Neural cell (in vitro differentiated cells): ENCODE data around the gene FCN1. TPM values are rescaled to one million over a fixed set of nuclear protein-coding genes. Genes with fewer than 3 reads are reported as not detected.

Experiments
- H2AFZ ChIP-seq: fragments of 200-600, 300-800 bp; sonication (generic), shearing (Covaris generic); 2 replicates; pipeline ENCODE4 v1.6.0; 2014; ENCODE audit warnings: low read depth, mild to moderate bottlenecking, antibody characterized with exemption, low read length, moderate library complexity
- H3F3A ChIP-seq: fragments of 200-600 bp; shearing (Covaris generic); 2 replicates; pipeline ENCODE4 v1.6.1; 2016; ENCODE audit warnings: mild to moderate bottlenecking, moderate library complexity, mixed read lengths, antibody characterized with exemption, low read length; ENCODE audit not compliant: insufficient read depth, poor library complexity, severe bottlenecking
- H3K27ac ChIP-seq: fragments of 200-600, 300-800 bp; sonication (generic), shearing (Covaris generic); 2 replicates; pipeline ENCODE4 v1.5.1; 2014; ENCODE audit warnings: mild to moderate bottlenecking, low read length, moderate library complexity
- H3K27me3 ChIP-seq: fragments of 300-800, 200-600 bp; sonication (generic), shearing (Covaris generic); 2 replicates; pipeline ENCODE4 v1.6.0; 2014; ENCODE audit warnings: mild to moderate bottlenecking, low read depth, low read length, moderate library complexity; ENCODE audit not compliant: insufficient read depth
- H3K36me3 ChIP-seq: fragments of 300-800, 200-600 bp; sonication (generic), shearing (Covaris generic); 2 replicates; pipeline ENCODE4 v1.5.1; 2014; ENCODE audit warnings: mild to moderate bottlenecking, antibody characterized with exemption, low read length, moderate library complexity; ENCODE audit not compliant: insufficient read depth
- H3K4me2 ChIP-seq: fragments of 300-800, 200-600 bp; sonication (generic), shearing (Covaris generic); 2 replicates; pipeline ENCODE4 v1.6.0; 2014; ENCODE audit warnings: mild to moderate bottlenecking, low read length
- H3K4me3 ChIP-seq: fragments of 300-800, 200-600 bp; sonication (generic), shearing (Covaris generic); 2 replicates; pipeline ENCODE4 v1.5.1; 2014; ENCODE audit warnings: mild to moderate bottlenecking, low read length, moderate library complexity
- H3K79me2 ChIP-seq: fragments of 200-600 bp; shearing (Covaris generic); replicated peaks from 2 replicates; pipeline ENCODE4 v1.6.0; 2014; ENCODE audit warnings: mild to moderate bottlenecking, low read length, moderate library complexity; ENCODE audit not compliant: insufficient read depth
- H3K9ac ChIP-seq: fragments of 300-800, 200-600 bp; sonication (generic), shearing (Covaris generic); 2 replicates; pipeline ENCODE4 v1.6.1; 2016; ENCODE audit warnings: mild to moderate bottlenecking, low read length, mixed read lengths
- H3K9me2 ChIP-seq: fragments of 200-600 bp; shearing (Covaris generic); 2 replicates; pipeline ENCODE4 v1.6.1; 2016; ENCODE audit warnings: mild to moderate bottlenecking, low read length, mixed read lengths; ENCODE audit not compliant: insufficient read depth
- H3K9me3 ChIP-seq: fragments of 200-600, 300-800 bp; sonication (generic), shearing (Covaris generic); 2 replicates; pipeline ENCODE4 v1.6.1; 2016; ENCODE audit warnings: mild to moderate bottlenecking, mixed run types, low read length, moderate library complexity, mixed read lengths
- H4K20me1 ChIP-seq: fragments of 200-600 bp; shearing (Covaris generic); 2 replicates; pipeline ENCODE4 v1.6.1; 2016; ENCODE audit warnings: mild to moderate bottlenecking, mixed run types; ENCODE audit not compliant: insufficient read depth
- CTCF ChIP-seq: fragments of 450-650 bp; IDR thresholded peaks from 2 replicates; pipeline ENCODE4 v1.5.1; 2014; ENCODE audit warnings: antibody characterized with exemption, mild to moderate bottlenecking, moderate library complexity; ENCODE audit not compliant: poor library complexity, severe bottlenecking
- EP300 ChIP-seq: fragments of 450-650 bp; conservative IDR thresholded peaks from 2 replicates; pipeline ENCODE4 v1.6.1; 2014; ENCODE audit warnings: antibody characterized with exemption, mild to moderate bottlenecking, moderate library complexity; ENCODE audit not compliant: poor library complexity, severe bottlenecking
- EZH2 ChIP-seq: fragments of 200-600, 300-800 bp; shearing (Covaris generic), sonication (generic); IDR thresholded peaks from 2 replicates; pipeline ENCODE4 v1.6.1; 2014; ENCODE audit warnings: antibody characterized with exemption, low read length, borderline replicate concordance, mild to moderate bottlenecking; ENCODE audit not compliant: insufficient read depth, poor library complexity, severe bottlenecking
- MXI1 ChIP-seq: fragments of 450-650 bp; conservative IDR thresholded peaks from 2 replicates; pipeline ENCODE4 v1.6.1; 2014; ENCODE audit warnings: antibody characterized with exemption, mild to moderate bottlenecking; ENCODE audit not compliant: poor library complexity, severe bottlenecking
- POLR2AphosphoS5 ChIP-seq: IDR thresholded peaks from 2 replicates; pipeline ENCODE4 v1.6.1; 2012
- RAD21 ChIP-seq: fragments of 450-650 bp; conservative IDR thresholded peaks from 2 replicates; pipeline ENCODE4 v1.6.1; 2014; ENCODE audit warnings: antibody characterized with exemption, mild to moderate bottlenecking, moderate library complexity
- REST ChIP-seq: IDR thresholded peaks from 2 replicates; pipeline ENCODE4 v1.6.1; 2012; ENCODE audit warnings: borderline replicate concordance
- SMC3 ChIP-seq: fragments of 450-650 bp; conservative IDR thresholded peaks from 2 replicates; pipeline ENCODE4 v1.6.1; 2014; ENCODE audit warnings: antibody characterized with exemption, mild to moderate bottlenecking, moderate library complexity; ENCODE audit not compliant: poor library complexity
- TAF1 ChIP-seq: IDR thresholded peaks from 2 replicates; pipeline ENCODE4 v1.6.1; 2012; ENCODE audit warnings: low read depth
- polyA plus RNA-seq: library from polyadenylated mRNA; depleted of rRNA; stranded (reverse); fragments of >200 nt; gene quantifications from 2 replicates; pipeline ENCODE4 v1.2.3, GENCODE V29; 2014

Gene FCN1
- polyA plus RNA-seq, 1 donor from 2014 or later: not detected

- Histone ChIP-seq H2AFZ (no peak overlapping the region), H3K36me3 (no peaks in the 10 kb centered on the region), H3K4me2 (no peak overlapping the region), H4K20me1 (no peaks in the 10 kb centered on the region), H3K9me2 (no peaks in the 10 kb centered on the region), H3K9ac (no peak overlapping the region), H3K27ac (no peak overlapping the region), H3F3A (no peaks in the 10 kb centered on the region), H3K27me3 (no peaks in the 10 kb centered on the region), H3K4me3 (no peak overlapping the region), H3K79me2 (no peaks in the 10 kb centered on the region), H3K9me3 (no peaks in the 10 kb centered on the region)
- TF ChIP-seq CTCF (no peak), REST (no peak), RAD21 (no peak), EP300 (no peak), TAF1 (no peak), POLR2AphosphoS5 (no peak), SMC3 (no peak), EZH2 (no peak), MXI1 (no peak)
Observed at GRCh38 chr9:134961331-134962064, 43.8 kb upstream of the FCN1 start.

- Histone ChIP-seq H3K9me2 (no peaks in the 10 kb centered on the region), H3F3A (no peaks in the 10 kb centered on the region), H3K27me3 (no peaks in the 10 kb centered on the region), H2AFZ (no peak overlapping the region), H3K79me2 (no peaks in the 10 kb centered on the region), H3K36me3 (no peaks in the 10 kb centered on the region), H3K27ac (no peak overlapping the region), H3K4me3 (no peak overlapping the region), H4K20me1 (no peaks in the 10 kb centered on the region), H3K9ac (no peak overlapping the region), H3K4me2 (no peak overlapping the region), H3K9me3 (no peaks in the 10 kb centered on the region)
- TF ChIP-seq SMC3 (no peak), POLR2AphosphoS5 (no peak), CTCF (no peak), TAF1 (no peak), REST (no peak), RAD21 (no peak), MXI1 (no peak), EP300 (no peak), EZH2 (no peak)
Observed at GRCh38 chr9:134960701-134961181, 43.0 kb upstream of the FCN1 start.
